HK-2 (cell line): ENCODE results near the gene MACROD2.
"Not testable (repeated sequence)": the region's sequence is repeated elsewhere in the genome, so short reads cannot be mapped to it uniquely, and the experiment has no call there.

Experiments
- DNase-seq: peaks from one replicate; pipeline ENCODE4 v3.0.0-alpha.2; 2018; ENCODE audit not compliant: unreplicated experiment

MACROD2 gene

DNA sequence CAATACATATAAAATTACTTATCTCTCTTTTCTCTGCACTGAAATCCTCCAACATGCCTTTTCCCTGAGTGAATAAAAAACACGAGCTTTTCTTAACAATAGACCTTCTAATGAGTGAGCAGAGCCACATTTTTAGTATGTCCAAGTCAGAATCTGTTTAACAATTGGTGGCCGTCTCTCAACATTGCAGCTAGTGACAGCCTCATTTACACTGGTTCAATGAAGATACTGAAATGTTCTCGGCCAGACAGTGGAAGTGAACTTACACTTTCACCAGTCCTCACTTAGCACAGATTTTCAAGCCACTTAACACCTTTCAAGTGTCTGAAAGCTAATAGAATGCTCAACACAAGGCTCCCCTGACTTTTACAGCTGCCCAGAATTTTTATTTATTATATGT lies 1810.8 kb downstream of the MACROD2 start:
- DNase-seq = no peak

DNA sequence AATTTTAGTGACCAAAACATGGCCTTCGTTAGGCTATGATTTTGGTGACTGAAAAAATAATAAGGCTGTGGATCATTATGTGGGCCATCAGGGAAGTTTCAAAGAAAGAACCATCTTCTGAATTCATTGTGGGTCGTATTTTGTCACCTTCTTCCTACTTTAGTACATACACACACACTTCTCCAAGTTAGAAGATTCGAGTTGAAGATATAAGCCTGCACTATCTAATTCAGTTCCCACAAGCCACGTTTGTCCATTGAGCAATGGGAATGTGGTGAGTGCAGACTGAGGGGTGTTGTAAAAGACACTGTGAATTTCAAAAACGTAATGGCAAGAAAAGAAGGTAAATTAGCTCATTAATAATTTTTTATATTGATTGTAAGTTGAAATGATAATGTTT lies 1812.0 kb downstream of the MACROD2 start:
- no peak for DNase-seq

DNA sequence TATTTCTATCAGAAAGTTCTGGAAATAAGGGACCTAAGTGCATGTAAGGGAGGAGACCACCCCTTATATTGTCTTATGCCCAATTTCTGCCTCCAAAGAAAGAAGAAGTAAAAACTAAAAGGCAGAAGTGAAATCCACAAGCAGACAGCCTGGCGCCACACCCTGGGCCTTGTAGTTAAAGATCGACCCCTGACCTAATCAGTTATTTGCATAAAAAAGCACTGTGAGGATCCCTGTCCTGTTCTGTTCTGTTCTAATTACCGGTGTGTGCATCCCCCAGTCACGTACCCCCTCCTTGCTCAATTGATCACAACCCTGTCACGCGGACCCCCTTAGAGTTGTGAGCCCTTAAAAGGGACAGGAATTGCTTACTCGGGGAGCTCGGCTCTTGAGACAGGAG lies 1812.5 kb downstream of the MACROD2 start:
- DNase-seq = not testable (repeated sequence)

DNA sequence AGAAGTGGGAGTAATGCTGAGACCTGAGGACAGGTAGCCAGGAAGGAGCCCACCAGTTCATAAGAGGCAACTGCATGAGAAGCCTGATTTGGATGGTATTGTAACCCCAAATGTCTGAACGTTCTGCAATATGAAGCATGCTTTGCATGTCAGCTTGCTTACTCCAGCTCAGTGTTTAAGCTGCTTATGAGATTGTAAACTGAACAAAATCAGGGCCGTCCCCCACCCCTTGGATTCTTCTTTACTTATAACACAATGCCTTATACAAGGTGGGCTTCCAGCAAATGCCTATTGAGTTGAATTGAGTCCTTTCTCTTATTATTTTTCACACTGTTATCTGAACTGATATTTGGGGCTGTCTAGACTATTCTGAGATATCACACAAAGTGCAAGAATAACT lies 1816.6 kb downstream of the MACROD2 start:
- no peak for DNase-seq

DNA sequence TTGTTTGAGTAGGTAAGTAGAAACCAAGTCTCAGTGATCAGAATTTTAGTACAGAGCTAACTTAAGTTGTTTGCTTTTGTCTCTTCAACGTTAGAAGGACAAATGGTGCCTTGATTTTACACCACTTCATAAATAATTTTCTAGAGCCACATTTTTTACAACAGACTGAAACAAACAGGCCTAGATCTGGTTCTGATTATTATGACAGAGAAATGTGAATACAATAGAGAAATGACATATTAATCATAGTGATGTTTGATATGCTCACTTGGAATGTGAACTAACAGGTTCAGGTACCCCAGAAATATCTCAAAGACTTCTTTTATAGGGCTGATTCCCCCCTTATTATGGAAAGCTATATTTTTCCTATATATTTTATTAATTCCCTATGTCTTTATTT lies 1817.4 kb downstream of the MACROD2 start:
- no peak for DNase-seq

DNA sequence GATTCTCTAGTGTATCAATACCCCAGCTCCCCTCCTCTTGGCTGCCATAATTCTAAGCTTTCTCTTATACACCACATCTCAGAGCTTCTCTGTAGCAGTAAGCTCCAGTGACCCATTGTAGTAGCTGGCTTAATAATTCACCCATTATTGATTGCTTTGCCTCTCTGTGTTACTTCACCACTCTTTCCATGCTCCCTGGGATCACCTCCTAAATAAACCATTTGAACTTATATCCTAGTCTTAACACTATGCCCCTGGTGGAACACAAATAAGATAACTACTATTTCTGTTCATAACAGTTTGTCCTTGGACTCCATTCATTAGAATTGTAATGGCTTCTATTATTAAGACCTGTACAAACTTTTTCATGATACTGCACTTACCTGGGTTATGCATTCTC lies 1819.0 kb downstream of the MACROD2 start:
- no peak for DNase-seq

DNA sequence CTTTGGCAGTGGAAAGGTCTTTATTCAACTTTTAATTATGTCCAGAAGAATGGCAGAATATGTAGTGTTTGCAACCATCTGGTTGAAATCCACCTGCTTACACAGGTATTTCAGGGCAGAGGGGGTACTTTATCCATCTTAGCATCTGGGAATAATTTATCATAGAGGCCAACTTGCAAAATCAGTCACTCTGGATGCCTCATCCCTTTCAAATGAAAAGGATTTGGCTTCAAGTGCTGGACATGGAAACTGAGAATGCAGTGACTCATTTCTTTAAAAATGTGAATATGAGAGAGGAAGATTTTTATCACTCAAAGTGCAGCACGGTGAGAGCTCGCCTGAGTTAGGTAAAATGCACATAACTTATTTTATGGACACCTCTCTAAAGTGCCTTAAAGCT lies 1819.6 kb downstream of the MACROD2 start:
- no peak for DNase-seq

DNA sequence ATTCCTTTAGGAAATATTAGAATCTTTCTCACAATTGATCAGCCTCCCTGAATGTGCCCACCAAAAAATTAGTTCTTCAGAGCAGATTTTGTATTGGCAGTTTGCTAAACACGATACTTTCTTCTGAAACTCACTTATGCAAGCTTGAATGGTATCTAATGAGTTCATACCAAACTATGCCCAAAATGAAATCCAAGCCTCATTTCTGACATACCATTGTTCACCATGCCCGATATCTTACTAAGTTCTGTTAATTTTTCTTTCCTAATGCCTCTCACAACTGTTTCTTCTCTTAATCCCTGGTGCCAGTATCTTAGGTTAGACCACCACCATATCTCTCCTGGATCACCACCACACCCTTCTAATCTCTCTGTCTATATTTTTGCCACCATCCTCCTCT lies 1822.0 kb downstream of the MACROD2 start:
- DNase-seq = no peak

DNA sequence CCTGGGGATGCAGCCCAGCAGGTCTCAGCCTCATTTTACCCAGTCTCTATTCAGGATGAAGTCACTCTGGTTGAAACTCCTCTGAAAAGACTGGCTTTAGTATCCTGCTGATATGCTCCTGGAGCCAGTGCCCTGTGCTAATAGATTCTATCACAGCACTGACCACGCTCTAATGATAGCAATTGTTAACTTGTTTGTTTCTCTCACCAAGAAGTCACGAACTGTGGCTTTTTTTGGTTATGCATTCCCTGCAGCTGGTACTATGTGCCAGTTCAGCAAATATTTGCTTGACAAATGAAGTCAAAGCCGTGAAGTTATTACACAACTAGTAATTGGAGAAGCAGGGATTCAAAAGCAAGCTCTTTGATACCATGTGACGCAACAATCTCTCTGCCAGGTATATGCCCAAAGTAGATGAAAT lies 1823.3 kb downstream of the MACROD2 start:
- no peak for DNase-seq

DNA sequence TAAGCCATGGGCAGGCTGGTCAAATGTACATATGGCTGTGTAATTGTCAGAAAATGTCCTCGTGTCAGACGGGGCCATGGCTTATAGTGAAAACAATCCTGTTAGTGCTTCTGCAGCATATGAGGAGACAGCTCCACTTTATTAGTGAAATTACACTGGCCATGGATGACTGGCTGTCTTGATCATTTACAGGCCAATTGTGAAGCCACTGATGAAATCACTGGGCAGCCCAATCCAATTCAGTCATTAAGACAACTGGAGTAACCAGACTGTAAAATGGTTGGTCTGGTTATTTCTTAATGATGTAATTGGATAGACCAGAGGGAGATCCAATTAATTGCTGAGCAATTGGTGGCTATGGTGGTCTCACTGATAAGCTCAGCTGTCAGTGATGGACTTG lies 1828.4 kb downstream of the MACROD2 start:
- no peak for DNase-seq

DNA sequence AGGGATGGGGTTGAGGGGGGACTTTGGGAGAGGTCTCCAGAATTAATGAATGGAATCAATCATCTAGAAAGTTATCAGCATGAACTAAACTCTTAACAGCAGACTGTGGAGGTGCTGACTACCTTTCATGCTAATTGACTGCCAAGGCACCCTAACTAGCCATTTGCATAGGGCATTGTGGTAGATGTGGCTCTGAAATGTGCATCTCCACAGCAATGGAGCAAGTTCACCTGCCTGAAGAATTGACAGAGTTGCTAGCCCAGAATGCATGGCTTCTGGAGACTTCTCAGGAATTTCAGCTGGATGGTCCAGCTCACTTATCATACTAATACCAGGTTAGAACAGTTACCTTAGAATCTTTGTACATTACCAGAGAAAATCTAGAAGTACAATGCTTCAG lies 1832.3 kb downstream of the MACROD2 start:
- DNase-seq = no peak

DNA sequence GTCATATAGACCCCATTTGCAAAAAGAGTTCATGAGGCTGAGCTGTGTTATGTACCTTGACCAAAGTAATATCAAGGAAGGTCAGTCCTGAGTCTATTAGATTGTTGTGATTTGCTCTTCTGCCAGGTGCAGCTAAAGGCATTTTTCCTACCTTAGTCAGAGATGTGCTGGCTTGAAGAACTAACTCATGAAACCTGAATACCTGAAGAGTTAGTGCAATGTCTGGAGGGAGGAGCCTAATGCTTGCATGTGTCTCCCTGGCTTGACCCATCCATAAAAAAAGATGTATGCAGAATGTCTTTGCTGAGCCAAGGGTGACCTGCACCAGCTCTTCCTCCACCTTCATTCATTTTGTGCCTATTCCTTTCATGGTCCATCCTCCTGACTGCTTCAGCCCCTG lies 1835.9 kb downstream of the MACROD2 start:
- DNase-seq = no peak

DNA sequence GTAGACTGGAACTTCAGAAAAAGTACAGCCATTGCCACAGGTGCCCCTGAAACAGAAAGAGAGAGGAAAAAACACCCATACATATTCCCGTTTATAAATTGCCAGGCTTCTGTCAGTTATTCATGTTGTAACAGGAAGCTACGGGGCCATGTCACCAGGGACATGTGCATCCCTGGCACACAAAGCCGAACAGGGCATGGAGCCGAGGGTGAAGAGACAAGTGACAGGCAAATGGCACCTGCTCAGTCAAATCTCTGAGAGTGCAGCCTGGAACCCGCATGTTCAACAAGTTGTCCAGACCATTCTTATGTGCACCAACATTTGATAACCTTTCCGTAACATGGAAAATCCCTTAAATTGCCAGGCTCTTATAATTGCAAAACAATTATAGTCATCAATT lies 1837.2 kb downstream of the MACROD2 start:
- no peak for DNase-seq

DNA sequence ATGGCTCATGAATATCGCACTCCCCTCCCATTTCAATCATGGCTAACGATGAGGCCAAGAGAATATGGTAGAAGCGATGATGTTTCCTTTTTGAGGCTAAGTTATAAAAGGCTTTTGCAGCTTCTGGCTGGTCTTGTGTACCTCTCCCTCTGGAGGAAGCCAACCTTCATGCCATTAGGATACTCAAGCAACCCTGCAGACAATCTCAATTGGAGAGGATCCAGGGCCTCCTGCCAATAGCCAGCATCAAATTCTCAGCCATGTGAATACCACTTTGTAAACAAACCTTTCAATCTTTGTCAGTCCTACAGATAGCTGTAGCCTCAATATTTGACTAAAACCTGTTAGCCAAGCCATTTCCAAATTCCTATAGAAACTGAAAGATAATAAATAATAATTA lies 1839.5 kb downstream of the MACROD2 start:
- DNase-seq = no peak

DNA sequence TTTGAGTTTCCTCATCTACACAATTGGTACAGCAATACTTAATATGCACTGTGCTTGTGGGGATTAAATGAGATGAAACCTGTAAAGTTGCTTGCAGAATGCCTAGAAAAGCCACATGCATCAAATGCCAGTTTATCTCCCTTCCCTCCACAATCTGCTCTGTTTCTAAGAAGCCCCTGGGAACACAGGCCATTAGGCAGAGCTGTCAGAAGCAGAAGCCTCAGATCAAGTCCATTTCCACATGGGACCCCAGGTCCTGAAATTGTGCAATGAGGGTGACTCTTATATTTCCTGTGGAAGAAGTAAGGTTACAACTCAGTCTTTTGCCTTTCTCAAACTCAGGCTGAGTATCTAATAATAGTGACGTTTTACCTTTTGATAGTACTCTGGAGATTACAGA lies 1840.5 kb downstream of the MACROD2 start:
- DNase-seq = no peak

DNA sequence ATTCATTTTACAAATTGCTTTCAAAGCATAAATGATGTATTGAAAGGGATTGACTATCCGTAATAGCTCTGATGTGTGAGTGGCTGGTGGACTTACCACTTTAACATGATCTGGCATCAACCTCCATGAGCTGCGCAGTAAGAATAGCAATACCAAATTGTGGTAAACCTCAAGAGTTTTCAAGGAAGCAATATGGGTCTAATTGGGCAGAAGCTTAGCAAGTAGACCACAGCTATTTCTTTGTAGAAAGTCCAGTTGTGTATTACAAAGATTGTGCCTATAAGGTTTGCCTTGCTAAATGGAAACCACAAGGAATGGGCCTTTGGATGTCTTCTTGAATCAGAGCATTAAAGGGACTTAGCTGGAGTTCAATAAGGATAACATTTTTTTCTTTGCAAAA lies 1841.3 kb downstream of the MACROD2 start:
- DNase-seq = no peak

DNA sequence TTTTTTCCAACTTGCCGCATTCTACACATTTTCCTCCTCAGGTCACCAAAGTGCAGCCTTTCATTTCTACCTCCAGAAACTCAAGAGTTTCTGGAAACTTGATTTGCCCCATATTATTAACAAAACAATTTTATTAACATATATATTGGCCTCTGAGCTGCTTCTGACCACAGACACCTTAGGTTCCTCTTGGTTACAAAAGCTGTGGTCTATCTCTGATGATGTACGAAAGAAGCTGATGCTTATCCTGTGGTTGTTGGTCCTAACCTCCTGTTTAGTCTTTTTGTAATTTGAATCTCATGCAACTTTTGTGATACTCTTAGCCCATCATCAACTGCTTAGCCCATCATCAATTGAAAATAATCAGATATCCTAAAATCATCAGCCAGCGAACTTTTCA lies 1842.2 kb downstream of the MACROD2 start:
- DNase-seq = no peak

DNA sequence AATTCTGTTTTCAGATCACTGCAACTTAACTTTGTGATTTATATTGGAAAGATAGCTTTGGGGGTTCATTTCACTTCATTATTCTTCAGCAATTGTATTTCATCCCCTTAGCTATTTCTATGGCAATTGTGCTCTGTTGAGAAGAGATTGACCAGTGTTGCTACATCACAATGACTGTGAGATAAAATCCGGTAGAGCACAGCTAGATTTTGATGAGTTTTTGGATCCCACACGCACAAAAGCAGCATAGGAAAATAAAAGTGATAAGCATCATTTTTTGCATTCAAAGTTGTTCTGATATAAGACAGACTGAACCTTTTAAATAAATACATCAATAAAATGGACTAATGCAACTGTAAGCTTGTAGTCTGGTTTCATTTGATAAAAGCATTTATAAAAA lies 1843.2 kb downstream of the MACROD2 start:
- no peak for DNase-seq

DNA sequence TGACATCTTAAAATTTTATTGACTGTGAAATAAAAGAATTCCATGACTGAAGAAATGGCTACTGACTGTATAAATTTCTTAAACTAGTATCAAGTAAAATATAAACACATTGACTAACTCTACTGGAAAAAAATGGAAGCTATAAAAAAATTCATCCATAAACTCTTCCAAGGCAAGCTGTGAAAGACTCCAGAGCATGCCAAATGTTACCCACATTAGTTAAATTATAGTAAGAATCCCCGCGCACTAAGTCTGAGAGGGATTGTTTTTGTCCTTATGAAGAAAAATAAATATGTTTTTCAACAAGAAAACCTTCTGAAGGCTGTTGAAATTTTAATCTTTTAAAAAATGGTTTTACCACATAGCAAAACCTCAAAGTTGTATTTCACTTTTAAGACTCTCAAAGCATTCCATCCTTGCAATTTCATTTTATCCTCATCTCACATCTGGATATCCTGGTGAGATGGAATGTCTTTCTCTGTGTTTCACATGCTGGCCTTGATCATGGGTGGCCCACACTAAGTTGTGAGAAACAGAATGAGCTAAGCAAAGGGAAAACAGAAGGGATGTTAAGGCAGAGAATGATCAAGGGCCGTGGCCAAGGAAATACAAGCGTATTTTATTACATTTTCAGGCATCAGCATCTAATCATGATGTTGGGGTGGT lies 1845.5 kb downstream of the MACROD2 start:
- no peak for DNase-seq

DNA sequence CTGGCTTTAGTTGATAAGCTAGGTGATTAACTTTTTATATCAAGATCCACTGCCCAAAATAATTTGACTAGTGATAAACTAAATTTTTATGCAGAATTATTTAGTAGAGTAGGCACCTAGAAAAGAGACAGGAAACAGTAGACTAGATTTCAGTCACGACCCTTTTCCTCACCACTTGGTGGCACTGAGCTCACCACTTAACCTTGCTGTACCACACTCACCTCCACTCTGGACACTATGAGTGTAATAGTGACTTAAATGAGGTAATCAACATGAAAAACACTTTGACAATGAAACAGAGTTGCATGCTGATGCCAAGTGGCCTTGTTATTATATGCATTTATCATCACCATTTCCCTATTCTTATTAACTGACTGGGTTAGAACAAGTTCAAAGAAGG lies 1847.6 kb downstream of the MACROD2 start:
- no peak for DNase-seq

DNA sequence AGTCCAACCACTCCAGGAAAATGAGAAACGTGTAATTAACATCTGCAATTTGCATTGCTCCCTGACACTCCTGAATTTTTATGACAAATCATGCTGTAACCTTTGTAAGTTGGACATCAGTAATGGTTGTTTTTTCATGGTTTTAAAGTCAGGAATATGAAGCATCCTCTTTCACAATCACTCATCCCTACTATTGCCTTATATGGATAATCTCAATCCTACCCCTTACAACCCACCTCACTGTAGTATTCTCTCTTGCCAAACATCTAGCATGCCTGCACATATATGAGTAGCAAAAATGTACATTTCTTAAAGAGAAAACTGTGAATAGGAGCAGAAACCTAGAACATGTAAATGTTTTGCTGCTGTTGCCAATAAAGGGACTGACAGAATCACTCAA lies 1848.5 kb downstream of the MACROD2 start:
- DNase-seq = no peak

DNA sequence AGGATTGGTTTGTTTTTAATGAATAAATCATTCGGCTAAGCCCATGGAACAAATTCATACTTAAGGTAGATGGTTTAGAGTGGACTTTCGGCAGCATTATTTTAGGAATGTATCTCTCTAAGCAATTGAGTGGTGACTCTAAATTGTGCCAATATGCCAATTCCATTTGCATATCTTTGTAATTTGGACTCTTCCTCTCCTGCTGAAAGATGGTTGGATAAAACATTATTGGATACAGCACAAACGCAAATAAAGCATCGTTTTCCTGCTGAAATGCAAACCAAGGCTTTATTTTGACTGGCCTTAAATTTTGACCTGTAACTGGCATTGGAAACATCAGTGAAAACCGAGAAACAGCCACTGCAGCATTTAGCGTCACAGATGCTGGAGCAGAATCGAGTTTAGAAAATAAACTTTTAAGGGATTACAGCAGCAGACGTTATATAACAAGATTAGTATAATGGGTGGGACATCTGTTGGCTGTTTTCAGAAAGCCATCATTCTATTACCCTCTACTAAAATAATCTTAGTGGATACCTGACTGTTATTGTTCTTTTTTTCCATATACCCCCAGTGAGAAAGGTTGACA lies 1852.0 kb downstream of the MACROD2 start:
- no peak for DNase-seq

DNA sequence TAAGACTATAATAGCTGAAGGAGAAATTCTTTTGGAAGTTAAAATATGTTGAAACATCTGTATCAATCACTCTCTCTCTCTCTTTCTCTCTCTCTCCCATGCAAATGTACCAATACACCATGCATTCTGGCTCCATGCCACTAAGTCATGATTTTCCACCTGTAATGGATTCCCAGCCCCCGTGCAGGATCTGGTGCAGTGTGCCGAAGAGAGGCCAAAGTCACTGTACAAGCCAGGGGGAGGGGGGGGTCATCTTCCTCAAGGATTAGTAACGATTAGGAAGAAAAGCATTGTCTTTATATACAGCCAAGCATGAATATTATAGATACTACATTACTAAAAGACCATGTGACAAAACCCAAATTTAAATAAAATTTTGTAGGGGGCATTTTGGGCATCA lies 1852.8 kb downstream of the MACROD2 start:
- no peak for DNase-seq

DNA sequence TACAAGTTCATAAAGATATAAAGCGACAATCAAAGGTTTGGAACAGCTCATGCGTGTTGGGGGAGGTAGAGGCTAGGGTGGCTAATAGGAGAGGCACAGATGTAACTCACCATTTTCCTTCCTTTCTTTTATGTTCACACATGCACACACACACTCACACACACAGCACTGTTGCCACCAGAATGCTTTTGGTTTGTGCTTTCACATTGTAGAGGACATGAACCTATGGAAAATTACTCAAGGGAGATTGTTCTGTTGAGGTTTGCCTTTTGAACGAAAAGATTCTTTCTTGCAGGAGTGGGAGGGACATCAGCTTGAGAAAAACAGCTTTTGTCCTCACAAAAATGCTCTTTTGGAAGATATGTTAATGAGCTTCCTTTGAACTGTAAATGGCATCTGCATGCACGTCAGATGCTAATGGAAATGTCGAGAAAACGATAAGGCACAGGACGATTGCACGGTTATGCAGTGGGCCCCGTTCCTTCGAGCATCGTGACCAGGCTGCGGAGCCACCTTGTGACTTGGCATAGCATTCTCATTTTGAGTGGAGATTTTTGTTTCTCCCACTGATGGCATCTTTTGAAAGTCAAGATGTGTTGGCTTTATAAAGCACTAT lies 1853.8 kb downstream of the MACROD2 start:
- DNase-seq = no peak
